Trophoblast cell (in vitro differentiated cells and primary cell): ENCODE data around the gene NRCAM.

Source experiments
- DNase-seq, 2 donors: peaks; one replicate each; pipeline ENCODE4 v3.0.0-alpha.2; 2016
- H2AFZ ChIP-seq: 2 replicates; pipeline ENCODE4 v1.6.1; 2013; ENCODE audit warnings: low read length, moderate library complexity, mild to moderate bottlenecking; ENCODE audit not compliant: insufficient read depth, poor library complexity
- H2AK5ac ChIP-seq: 2 replicates; pipeline ENCODE4 v1.6.1; 2013; ENCODE audit warnings: mild to moderate bottlenecking, low read length
- H2BK120ac ChIP-seq: 2 replicates; pipeline ENCODE4 v1.6.1; 2013; ENCODE audit warnings: low read length, mild to moderate bottlenecking, moderate library complexity; ENCODE audit not compliant: insufficient read depth, poor library complexity
- H2BK12ac ChIP-seq: 2 replicates; pipeline ENCODE4 v1.6.1; 2013; ENCODE audit warnings: mild to moderate bottlenecking, low read length, moderate library complexity
- H2BK5ac ChIP-seq: 2 replicates; pipeline ENCODE4 v1.6.1; 2013; ENCODE audit warnings: low read length, low read depth, moderate library complexity, mild to moderate bottlenecking; ENCODE audit not compliant: poor library complexity
- H3K14ac ChIP-seq: 2 replicates; pipeline ENCODE4 v1.6.1; 2013; ENCODE audit warnings: mild to moderate bottlenecking, low read length
- H3K18ac ChIP-seq: 2 replicates; pipeline ENCODE4 v1.6.1; 2013; ENCODE audit warnings: mild to moderate bottlenecking, low read length
- H3K23ac ChIP-seq: 2 replicates; pipeline ENCODE4 v1.6.1; 2013; ENCODE audit warnings: low read length
- H3K27ac ChIP-seq: 2 replicates; pipeline ENCODE4 v1.5.1; 2013; ENCODE audit warnings: low read depth, mild to moderate bottlenecking, inconsistent platforms, low read length, moderate library complexity
- H3K27me3 ChIP-seq: 2 replicates; pipeline ENCODE4 v1.6.1; 2013; ENCODE audit warnings: inconsistent platforms, mild to moderate bottlenecking, low read length, moderate library complexity; ENCODE audit not compliant: insufficient read depth
- H3K36me3 ChIP-seq, 2 experiments: 1 replicate in 1 of 2; 2 replicates in 1 of 2; pipeline ENCODE4 v1.6.1; 2013; ENCODE audit warnings: low read length in 2 of 2, mild to moderate bottlenecking in 2 of 2, moderate library complexity in 1 of 2; ENCODE audit not compliant: insufficient read depth in 2 of 2, control insufficient read depth in 1 of 2
- H3K4ac ChIP-seq: 2 replicates; pipeline ENCODE4 v1.6.1; 2013; ENCODE audit warnings: low read depth, mild to moderate bottlenecking, low read length, moderate library complexity
- H3K4me1 ChIP-seq, 2 experiments: 1 replicate in 1 of 2; 2 replicates in 1 of 2; pipeline ENCODE4 v1.6.1; 2013; ENCODE audit warnings: low read length in 2 of 2, mild to moderate bottlenecking in 2 of 2, moderate library complexity in 1 of 2; ENCODE audit not compliant: insufficient read depth in 2 of 2, control insufficient read depth in 1 of 2
- H3K4me2 ChIP-seq: 2 replicates; pipeline ENCODE4 v1.6.1; 2013; ENCODE audit warnings: inconsistent platforms, mild to moderate bottlenecking, low read length, moderate library complexity
- H3K4me3 ChIP-seq: 2 replicates; pipeline ENCODE4 v1.5.1; 2013; ENCODE audit warnings: mild to moderate bottlenecking, low read depth, low read length, inconsistent platforms
- H3K79me1 ChIP-seq: one replicate; pipeline ENCODE4 v1.6.1; 2013; ENCODE audit warnings: low read length
- H3K79me2 ChIP-seq: 2 replicates; pipeline ENCODE4 v1.6.1; 2013; ENCODE audit warnings: low read length, mild to moderate bottlenecking; ENCODE audit not compliant: control insufficient read depth, insufficient read depth, poor library complexity
- H3K9ac ChIP-seq: 2 replicates; pipeline ENCODE4 v1.6.1; 2013; ENCODE audit warnings: mild to moderate bottlenecking, low read length
- H3K9me3 ChIP-seq: 2 replicates; pipeline ENCODE4 v1.6.1; 2013; ENCODE audit warnings: low read depth, mild to moderate bottlenecking, control low read depth, inconsistent platforms, low read length; ENCODE audit not compliant: insufficient read depth
- H4K12ac ChIP-seq: 2 replicates; pipeline ENCODE4 v1.6.1; 2013; ENCODE audit warnings: low read depth, mild to moderate bottlenecking, low read length, moderate library complexity
- H4K8ac ChIP-seq: 2 replicates; pipeline ENCODE4 v1.6.1; 2013; ENCODE audit warnings: low read depth, mild to moderate bottlenecking, low read length, moderate library complexity
- H4K91ac ChIP-seq: one replicate; pipeline ENCODE4 v1.6.1; 2013; ENCODE audit warnings: low read depth, mild to moderate bottlenecking, low read length, moderate library complexity
- WGBS: extraction: QIAGEN DNeasy Blood & Tissue Kit; methylation state at CpG from one replicate; pipeline ENCODE4 v1.1.7; 2013; ENCODE audit warnings: missing lambda C conversion rate; ENCODE audit not compliant: insufficient read length, insufficient coverage; ENCODE audit errors: extremely low coverage; 5-methylcytosine and 5-hydroxymethylcytosine counted together

NRCAM gene

GRCh38 chr7:108368466-108368865 lies 87.8 kb downstream of the NRCAM start:
- H3K79me1 ChIP-seq: no peaks in the 10 kb centered on the region
- H3K4me3 ChIP-seq: no peak overlapping the region
- DNase-seq: no peak
- no peak overlapping the region for H3K4me2 ChIP-seq
- no peak overlapping the region for H4K12ac ChIP-seq
- no peak overlapping the region for H2BK12ac ChIP-seq
- H3K14ac ChIP-seq: no peak overlapping the region
- H3K27me3 ChIP-seq: no peaks in the 10 kb centered on the region
- H3K23ac ChIP-seq: no peak overlapping the region
- no peaks in the 10 kb centered on the region for H3K9me3 ChIP-seq
- H3K4me1 ChIP-seq: no peaks in the 10 kb centered on the region
- H3K36me3 ChIP-seq: no peaks in the 10 kb centered on the region
- H3K9ac ChIP-seq: no peak overlapping the region
- H3K18ac ChIP-seq: no peak overlapping the region
- H2BK5ac ChIP-seq: no peak overlapping the region
- no peak overlapping the region for H2AK5ac ChIP-seq
- H2AFZ ChIP-seq: no peak overlapping the region
- no peak overlapping the region for H4K91ac ChIP-seq
- no peak overlapping the region for H3K27ac ChIP-seq
- WGBS: no CpG with 5 or more reads among the region's 5 CpGs
- no peaks in the 10 kb centered on the region for H3K79me2 ChIP-seq
- H4K8ac ChIP-seq: no peak overlapping the region
- no peak overlapping the region for H3K4ac ChIP-seq
- no peak overlapping the region for H2BK120ac ChIP-seq

DNA sequence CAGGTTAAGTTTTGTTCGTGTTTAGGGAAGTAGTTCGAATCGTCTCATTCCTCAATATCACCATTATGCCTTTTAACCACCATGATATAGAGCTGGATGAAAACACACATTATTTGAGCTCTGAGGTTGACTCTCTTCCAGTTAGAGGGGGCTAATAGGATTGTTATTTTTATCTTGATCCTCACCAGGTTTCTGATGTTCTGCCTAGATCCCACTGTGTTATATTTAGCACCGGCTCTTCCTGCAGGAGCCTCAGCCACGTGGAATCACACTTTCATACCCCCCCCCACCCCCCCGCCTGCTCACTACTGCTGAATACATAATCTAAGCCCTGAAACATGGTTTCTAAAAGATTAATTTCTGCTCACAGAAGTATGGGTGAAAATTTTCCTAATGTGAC lies 88.3 kb downstream of the NRCAM start:
- H2AK5ac ChIP-seq: no peak overlapping the region
- no peaks in the 10 kb centered on the region for H3K79me1 ChIP-seq
- H3K14ac ChIP-seq: no peak overlapping the region
- H3K36me3 ChIP-seq: no peaks in the 10 kb centered on the region
- no peak overlapping the region for H3K27ac ChIP-seq
- H4K91ac ChIP-seq: no peak overlapping the region
- DNase-seq: no peak
- no peaks in the 10 kb centered on the region for H3K4me1 ChIP-seq
- H4K8ac ChIP-seq: no peak overlapping the region
- H3K23ac ChIP-seq: no peak overlapping the region
- H3K9ac ChIP-seq: no peak overlapping the region
- no peaks in the 10 kb centered on the region for H3K27me3 ChIP-seq
- no peak overlapping the region for H2BK5ac ChIP-seq
- no peak overlapping the region for H3K4me3 ChIP-seq
- H4K12ac ChIP-seq: no peak overlapping the region
- no CpG with 5 or more reads among the region's 6 CpGs for WGBS
- H2AFZ ChIP-seq: no peak overlapping the region
- no peak overlapping the region for H3K4ac ChIP-seq
- no peaks in the 10 kb centered on the region for H3K9me3 ChIP-seq
- H3K4me2 ChIP-seq: no peak overlapping the region
- H3K79me2 ChIP-seq: no peaks in the 10 kb centered on the region
- no peak overlapping the region for H2BK120ac ChIP-seq
- no peak overlapping the region for H3K18ac ChIP-seq
- H2BK12ac ChIP-seq: no peak overlapping the region

GRCh38 chr7:108367314-108367713 lies 88.9 kb downstream of the NRCAM start:
- Histone ChIP-seq H3K4me3 (no peak overlapping the region), H2AK5ac (no peak overlapping the region), H3K36me3 (no peaks in the 10 kb centered on the region), H3K27me3 (no peaks in the 10 kb centered on the region), H3K27ac (no peak overlapping the region), H3K9ac (no peak overlapping the region), H4K8ac (no peak overlapping the region), H2BK5ac (no peak overlapping the region), H3K4me1 (no peaks in the 10 kb centered on the region), H3K4ac (no peak overlapping the region), H3K9me3 (no peaks in the 10 kb centered on the region), H3K18ac (no peak overlapping the region), H2BK120ac (no peak overlapping the region), H4K12ac (no peak overlapping the region), H2AFZ (no peak overlapping the region), H4K91ac (no peak overlapping the region), H2BK12ac (no peak overlapping the region), H3K4me2 (no peak overlapping the region), H3K14ac (no peak overlapping the region), H3K79me1 (no peaks in the 10 kb centered on the region), H3K23ac (no peak overlapping the region), H3K79me2 (no peaks in the 10 kb centered on the region)
- no peak for DNase-seq

DNA sequence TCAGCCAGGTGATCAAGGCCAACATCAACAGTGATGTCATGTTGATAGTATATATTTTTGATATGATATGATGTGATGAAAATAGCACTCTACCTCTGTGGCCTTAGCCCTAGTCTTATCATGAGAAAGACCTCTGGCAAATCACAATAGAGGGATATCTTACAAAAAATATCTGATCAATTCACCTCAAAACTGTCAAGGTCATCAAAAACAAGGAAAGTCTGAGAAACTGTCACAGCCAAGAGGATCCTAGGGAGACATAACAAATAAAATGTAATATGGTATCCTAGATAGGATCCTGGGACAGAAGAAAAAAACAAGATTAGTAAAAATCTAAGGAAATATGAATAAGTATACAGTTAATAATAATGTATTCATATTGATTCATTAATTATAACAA lies 92.6 kb downstream of the NRCAM start:
- Histone ChIP-seq H3K27ac (no peak overlapping the region), H3K4me3 (no peak overlapping the region), H2AFZ (no peak overlapping the region), H3K79me1 (no peaks in the 10 kb centered on the region), H4K8ac (no peak overlapping the region), H2BK5ac (no peak overlapping the region), H3K23ac (no peak overlapping the region), H2BK12ac (no peak overlapping the region), H2AK5ac (no peak overlapping the region), H3K36me3 (no peaks in the 10 kb centered on the region), H3K4ac (no peak overlapping the region), H4K91ac (no peak overlapping the region), H3K9me3 (no peaks in the 10 kb centered on the region), H3K4me1 (no peaks in the 10 kb centered on the region), H3K79me2 (no peaks in the 10 kb centered on the region), H3K27me3 (no peaks in the 10 kb centered on the region), H3K14ac (no peak overlapping the region), H2BK120ac (no peak overlapping the region), H3K18ac (no peak overlapping the region), H3K9ac (no peak overlapping the region), H4K12ac (no peak overlapping the region), H3K4me2 (no peak overlapping the region)
- DNase-seq: no peak
